Stimulated activated CD4-positive, alpha-beta T cell treated with anti-CD3 and anti-CD28 coated beads, Interleukin-12 subunit alpha, Interleukin-12 subunit beta, amount 100 ng/mL, for 48 hours (primary cell): Measurements from ENCODE around the gene RIMS4.
"Not testable (repeated sequence)": the region's sequence is repeated elsewhere in the genome, so short reads cannot be mapped to it uniquely, and the experiment has no call there.

Source experiments
- DNase-seq, 3 donors: peaks; one replicate each; pipeline ENCODE4 v3.0.0-alpha.2; 2020; ENCODE audit warnings: low read depth in 2 of 3, low spot score in 1 of 3

The RIMS4 gene

GRCh38 chr20:44830995-44831394 lies 20.6 kb upstream of the RIMS4 start:
- DNase-seq, result no peak

GRCh38 chr20:44830523-44830922 lies 20.2 kb upstream of the RIMS4 start:
- DNase-seq, result no peak

GRCh38 chr20:44829688-44830087 lies 19.3 kb upstream of the RIMS4 start:
- DNase-seq, result no peak

- DNase-seq, result no peak
Measured at GRCh38 chr20:44828640-44829039, 18.3 kb upstream of the RIMS4 start.

- no peak for DNase-seq
Measured at GRCh38 chr20:44827401-44827800, 17.1 kb upstream of the RIMS4 start.

- not testable (repeated sequence) for DNase-seq
Measured at GRCh38 chr20:44821576-44821975, 11.2 kb upstream of the RIMS4 start.

- DNase-seq, result no peak
Measured at GRCh38 chr20:44819936-44820335, 9.6 kb upstream of the RIMS4 start.

GRCh38 chr20:44817143-44817910 lies 7.0 kb upstream of the RIMS4 start:
- no peak for DNase-seq

- no peak for DNase-seq
Measured at GRCh38 chr20:44814937-44815336, 4.6 kb upstream of the RIMS4 start.

- no peak for DNase-seq
Measured at GRCh38 chr20:44811150-44811685, 872 bp upstream of the RIMS4 start.

- no peak for DNase-seq
Measured at GRCh38 chr20:44810061-44810390, 320 bp downstream of the RIMS4 start.

GRCh38 chr20:44809380-44810060 lies 826 bp downstream of the RIMS4 start:
- no peak for DNase-seq

- DNase-seq, result no peak
Measured at GRCh38 chr20:44807684-44808056, 2.7 kb downstream of the RIMS4 start.

GRCh38 chr20:44807051-44807683 lies 3.2 kb downstream of the RIMS4 start:
- no peak for DNase-seq

GRCh38 chr20:44805979-44806620 lies 4.2 kb downstream of the RIMS4 start:
- no peak for DNase-seq

GRCh38 chr20:44805335-44805978 lies 4.9 kb downstream of the RIMS4 start:
- DNase-seq, result no peak

GRCh38 chr20:44803383-44803941 lies 6.9 kb downstream of the RIMS4 start:
- DNase-seq, result no peak

GRCh38 chr20:44802702-44803101 lies 7.6 kb downstream of the RIMS4 start:
- no peak for DNase-seq

GRCh38 chr20:44800391-44801046 lies 9.8 kb downstream of the RIMS4 start:
- DNase-seq, result no peak

- DNase-seq, result no peak
Measured at GRCh38 chr20:44799691-44800090, 10.7 kb downstream of the RIMS4 start.
